GM18498 (cell line): ENCODE data around the gene KRTAP20-3.

Experiments used
- ATAC-seq: cut with Tn5 transposase; IDR thresholded peaks from one replicate; pipeline ENCODE4 v1.9.1; 2021; ENCODE audit warnings: mild to moderate bottlenecking, moderate library complexity; ENCODE audit not compliant: unreplicated experiment

KRTAP20-3 gene

DNA sequence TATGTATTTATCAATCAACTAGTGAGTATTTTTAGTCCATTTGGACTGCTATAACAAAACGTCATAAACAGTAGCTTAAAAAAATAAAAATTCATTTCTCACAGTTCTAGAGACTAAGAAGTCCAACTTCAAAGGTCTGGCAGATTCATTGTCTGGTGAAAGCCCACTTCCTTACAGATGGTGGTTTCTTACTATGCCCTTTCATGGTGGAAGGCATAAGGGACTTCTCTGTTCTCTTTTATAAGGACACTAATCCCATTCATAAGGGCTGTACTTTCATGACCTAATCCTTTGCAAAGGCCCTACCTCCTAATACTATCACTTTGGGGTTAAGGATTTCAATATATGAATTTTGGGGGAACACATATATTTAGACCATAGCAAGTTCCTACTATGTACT, 37.9 kb downstream of the KRTAP20-3 start:
- no peak for ATAC-seq

DNA sequence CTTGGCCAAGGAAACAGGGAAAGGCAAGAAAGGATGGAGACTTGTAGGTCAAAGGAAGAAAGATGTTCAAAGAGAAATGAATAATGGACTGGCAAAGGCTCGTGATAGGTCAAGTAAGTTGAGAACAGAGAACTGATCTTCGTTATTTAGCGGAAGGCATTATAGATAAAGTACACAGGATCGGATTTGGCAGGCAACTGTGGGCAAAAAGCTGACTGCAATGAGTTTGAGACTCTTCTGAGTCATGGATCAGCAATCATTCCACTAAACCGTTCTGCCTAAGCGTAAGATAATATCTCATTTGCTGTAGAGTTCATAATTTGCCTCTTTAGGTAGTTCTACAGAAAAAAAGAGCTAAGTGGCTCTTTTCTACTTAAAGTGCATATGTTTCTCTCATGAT, 41.8 kb downstream of the KRTAP20-3 start:
- no peak for ATAC-seq

DNA sequence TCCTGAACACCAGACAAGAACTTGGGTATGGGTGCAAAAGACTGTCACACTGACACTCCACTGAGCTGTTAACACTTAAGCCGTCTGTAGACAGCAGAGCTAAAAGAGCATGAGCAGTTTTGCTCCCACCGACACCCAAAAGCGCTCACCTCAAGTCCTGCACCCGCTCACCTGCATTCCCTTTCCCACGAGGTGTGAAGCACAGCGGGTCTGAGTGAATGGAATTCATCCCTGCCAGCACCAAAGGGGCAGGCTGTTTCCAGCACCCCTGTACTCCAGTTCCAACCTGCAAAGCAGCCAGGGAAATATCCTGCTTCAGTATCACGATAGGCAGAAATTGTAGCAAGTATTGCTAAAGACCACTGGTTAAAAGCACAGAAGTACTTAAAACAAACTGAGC, 47.2 kb downstream of the KRTAP20-3 start:
- ATAC-seq, result no peak
